Measurements from ENCODE around the gene DAB1. TPM values are rescaled to one million over a fixed set of nuclear protein-coding genes. Genes with fewer than 3 reads are reported as not detected.

The DAB1 gene
- total RNA-seq, 2 donors from 2014 or later, result not detected

DNA sequence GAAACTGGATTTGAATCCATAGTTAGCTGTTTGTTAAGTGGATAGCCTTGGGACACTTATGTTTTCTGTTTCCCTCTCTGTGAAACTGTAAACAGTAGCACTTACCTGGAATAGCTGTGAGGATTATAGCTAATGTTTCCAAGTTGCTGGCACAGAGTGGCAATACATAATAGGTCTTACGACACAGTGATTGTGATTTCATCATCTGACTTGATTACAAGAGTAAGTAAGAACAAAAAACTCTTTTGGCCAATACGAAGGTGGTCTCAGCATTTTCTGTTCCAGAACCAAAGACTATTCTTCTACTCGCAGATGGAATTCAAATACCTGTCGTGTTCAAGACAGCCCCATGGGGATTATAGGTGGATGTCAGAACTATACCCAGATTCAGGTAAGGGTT, 460.2 kb downstream of the DAB1 start:
- Histone ChIP-seq H3K27me3 (replicated peaks; ENCODE audit: insufficient read depth) (no peaks in the 10 kb centered on the region), H3K27ac (no peak overlapping the region), H3K4me3 (no peak overlapping the region), H3K4me1 (ENCODE audit: control insufficient read depth in 1 of 2, low read depth in 2 of 2) (no peaks in the 10 kb centered on the region), H3K36me3 (no peaks in the 10 kb centered on the region), H3K9me3 (no peaks in the 10 kb centered on the region)
- DNase-seq (ENCODE audit: low spot score) (no peak), ATAC-seq (ENCODE audit: insufficient number of reproducible peaks, low FRiP score, low read depth) (no peak)
- TF ChIP-seq, protein P1, sequence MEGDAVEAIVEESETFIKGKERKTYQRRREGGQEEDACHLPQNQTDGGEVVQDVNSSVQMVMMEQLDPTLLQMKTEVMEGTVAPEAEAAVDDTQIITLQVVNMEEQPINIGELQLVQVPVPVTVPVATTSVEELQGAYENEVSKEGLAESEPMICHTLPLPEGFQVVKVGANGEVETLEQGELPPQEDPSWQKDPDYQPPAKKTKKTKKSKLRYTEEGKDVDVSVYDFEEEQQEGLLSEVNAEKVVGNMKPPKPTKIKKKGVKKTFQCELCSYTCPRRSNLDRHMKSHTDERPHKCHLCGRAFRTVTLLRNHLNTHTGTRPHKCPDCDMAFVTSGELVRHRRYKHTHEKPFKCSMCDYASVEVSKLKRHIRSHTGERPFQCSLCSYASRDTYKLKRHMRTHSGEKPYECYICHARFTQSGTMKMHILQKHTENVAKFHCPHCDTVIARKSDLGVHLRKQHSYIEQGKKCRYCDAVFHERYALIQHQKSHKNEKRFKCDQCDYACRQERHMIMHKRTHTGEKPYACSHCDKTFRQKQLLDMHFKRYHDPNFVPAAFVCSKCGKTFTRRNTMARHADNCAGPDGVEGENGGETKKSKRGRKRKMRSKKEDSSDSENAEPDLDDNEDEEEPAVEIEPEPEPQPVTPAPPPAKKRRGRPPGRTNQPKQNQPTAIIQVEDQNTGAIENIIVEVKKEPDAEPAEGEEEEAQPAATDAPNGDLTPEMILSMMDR (IDR thresholded peaks at IDR 0.05), result no peak

- ATAC-seq (ENCODE audit: insufficient number of reproducible peaks, low FRiP score, low read depth) (no peak), DNase-seq (ENCODE audit: low spot score) (no peak)
- H3K36me3 ChIP-seq, result no peaks in the 10 kb centered on the region
- no peaks in the 10 kb centered on the region for H3K27me3 ChIP-seq (replicated peaks; ENCODE audit: insufficient read depth)
- H3K4me3 ChIP-seq, result no peak overlapping the region
- no peaks in the 10 kb centered on the region for H3K9me3 ChIP-seq
- TF ChIP-seq, protein P1 (IDR thresholded peaks at IDR 0.05), result no peak
- no peaks in the 10 kb centered on the region for H3K4me1 ChIP-seq (ENCODE audit: control insufficient read depth in 1 of 2, low read depth in 2 of 2)
- H3K27ac ChIP-seq, result no peak overlapping the region
Observed at GRCh38 chr1:56961426-56961825, 462.4 kb downstream of the DAB1 start.

DNA sequence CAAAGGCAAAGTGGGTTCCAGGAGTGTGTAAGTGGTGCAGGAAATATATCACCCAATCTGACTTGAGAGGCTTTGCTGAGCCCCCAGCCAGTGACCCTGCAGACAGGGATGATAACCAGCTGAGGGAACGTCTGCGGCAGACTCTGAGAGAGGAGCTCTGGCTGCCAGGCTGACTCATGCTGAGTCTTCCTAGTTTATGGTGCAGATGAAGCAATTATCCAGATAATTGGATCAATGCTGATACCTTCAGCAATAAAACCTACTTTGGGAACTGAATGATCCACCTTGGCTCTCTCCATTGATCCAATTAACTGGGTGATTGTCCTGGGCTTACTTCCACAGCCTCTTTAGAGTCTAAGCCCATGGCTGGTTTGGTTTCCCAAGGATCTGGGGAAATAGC, 465.3 kb downstream of the DAB1 start:
- Histone ChIP-seq H3K4me3 (no peak overlapping the region), H3K36me3 (no peaks in the 10 kb centered on the region), H3K27ac (no peak overlapping the region), H3K9me3 (no peaks in the 10 kb centered on the region), H3K4me1 (ENCODE audit: control insufficient read depth in 1 of 2, low read depth in 2 of 2) (no peaks in the 10 kb centered on the region), H3K27me3 (replicated peaks; ENCODE audit: insufficient read depth) (no peaks in the 10 kb centered on the region)
- TF ChIP-seq, protein P1 (IDR thresholded peaks at IDR 0.05), result no peak
- ATAC-seq (ENCODE audit: insufficient number of reproducible peaks, low FRiP score, low read depth), result no peak
- no peak for DNase-seq (ENCODE audit: low spot score)

- TF ChIP-seq, protein P1 (IDR thresholded peaks at IDR 0.05), result no peak
- ATAC-seq (ENCODE audit: insufficient number of reproducible peaks, low FRiP score, low read depth) (no peak), DNase-seq (ENCODE audit: low spot score) (no peak)
- no peaks in the 10 kb centered on the region for H3K4me1 ChIP-seq (ENCODE audit: control insufficient read depth in 1 of 2, low read depth in 2 of 2)
- no peak overlapping the region for H3K4me3 ChIP-seq
- H3K9me3 ChIP-seq, result no peaks in the 10 kb centered on the region
- no peaks in the 10 kb centered on the region for H3K27me3 ChIP-seq (replicated peaks; ENCODE audit: insufficient read depth)
- no peaks in the 10 kb centered on the region for H3K36me3 ChIP-seq
- H3K27ac ChIP-seq, result no peak overlapping the region
Observed at GRCh38 chr1:56957931-56958330, 465.9 kb downstream of the DAB1 start.

DNA sequence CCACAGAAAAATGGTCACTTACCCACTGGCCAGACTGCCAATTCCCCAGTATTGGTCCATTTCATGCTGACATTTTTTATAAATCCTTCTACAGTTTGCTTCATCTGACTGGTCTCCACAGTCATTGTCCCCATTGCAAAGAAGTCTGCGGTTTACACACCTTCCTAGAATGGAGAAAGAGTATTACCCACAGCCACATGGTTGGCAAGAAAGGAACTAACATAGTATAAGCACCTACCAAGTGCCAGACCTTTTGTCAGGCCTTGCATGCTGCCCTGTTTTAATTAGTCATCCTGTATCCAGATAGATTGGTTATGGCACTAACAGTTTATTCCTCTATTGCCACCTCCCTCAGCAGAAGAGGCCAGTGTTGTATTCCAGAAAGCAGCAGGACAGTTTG, 469.2 kb downstream of the DAB1 start:
- Histone ChIP-seq H3K4me3 (no peak overlapping the region), H3K9me3 (no peaks in the 10 kb centered on the region), H3K36me3 (no peaks in the 10 kb centered on the region), H3K27ac (no peak overlapping the region), H3K27me3 (replicated peaks; ENCODE audit: insufficient read depth) (no peaks in the 10 kb centered on the region), H3K4me1 (ENCODE audit: control insufficient read depth in 1 of 2, low read depth in 2 of 2) (no peaks in the 10 kb centered on the region)
- DNase-seq (ENCODE audit: low spot score) (no peak), ATAC-seq (ENCODE audit: insufficient number of reproducible peaks, low FRiP score, low read depth) (no peak)
- TF ChIP-seq, protein P1 (IDR thresholded peaks at IDR 0.05), result no peak
